Naive thymus-derived CD4-positive, alpha-beta T cell (primary cell): ENCODE results near the gene INTS2. TPM values are rescaled to one million over a fixed set of nuclear protein-coding genes. Genes with fewer than 3 reads are reported as not detected.
A peak's percentile ranks its signal among the peaks of the same experiment; 100 is the strongest.

Source experiments
- ATAC-seq: fragments of 150-1000 bp; cut with Tn5 transposase; 2 replicates; pipeline ENCODE4 v1.10.0; 2021; ENCODE audit warnings: mild to moderate bottlenecking, moderate library complexity
- CTCF ChIA-PET: fragments of 350-600 bp; sonication (Branson Sonifier 250); formaldehyde crosslinking; loops from one replicate; lab custom pipeline; 2021; ENCODE audit warnings: antibody characterized with exemption; lab: Charles Lee
- POLR2A ChIA-PET: fragments of 350-600 bp; sonication (Branson Sonifier 250); formaldehyde crosslinking; loops from one replicate; lab custom pipeline; 2021; ENCODE audit warnings: antibody characterized with exemption, inconsistent platforms; lab: Charles Lee
- DNase-seq, 9 donors: peaks; one replicate each; pipeline versions ENCODE4 v3.0.0 to v3.0.0-alpha.2; 2020 to 2022; ENCODE audit warnings: mixed read lengths in 1 of 9
- H3K27ac ChIP-seq: one replicate; pipeline ENCODE4 v1.7.0; 2013; ENCODE audit warnings: mild to moderate bottlenecking, low read depth, low read length, moderate library complexity
- H3K27me3 ChIP-seq, 2 donors: one replicate each; pipeline ENCODE4 v1.7.0; 2013; ENCODE audit warnings: low read length in 2 of 2, mild to moderate bottlenecking in 2 of 2, moderate library complexity in 2 of 2; ENCODE audit not compliant: control insufficient read depth in 2 of 2, insufficient read depth in 2 of 2
- H3K36me3 ChIP-seq, 3 experiments: 1 replicate in 2 of 3; 2 replicates in 1 of 3; pipeline ENCODE4 v1.7.0; 2013; ENCODE audit warnings: low read length in 3 of 3, mild to moderate bottlenecking in 3 of 3, moderate library complexity in 1 of 3; ENCODE audit not compliant: insufficient read depth in 3 of 3, control insufficient read depth in 2 of 3
- H3K4me1 ChIP-seq, 2 donors: one replicate each; pipeline ENCODE4 v1.7.0; 2013; ENCODE audit warnings: low read length in 2 of 2, mild to moderate bottlenecking in 2 of 2, moderate library complexity in 1 of 2; ENCODE audit not compliant: control insufficient read depth in 2 of 2, insufficient read depth in 2 of 2
- H3K4me3 ChIP-seq: 2 replicates; pipeline ENCODE4 v1.7.0; 2013; ENCODE audit warnings: mild to moderate bottlenecking, low read length
- H3K9me3 ChIP-seq, 3 experiments: 1 replicate in 2 of 3; 2 replicates in 1 of 3; pipeline ENCODE4 v1.7.0; 2013; ENCODE audit warnings: low read length in 3 of 3; ENCODE audit not compliant: control insufficient read depth in 2 of 3
- H3K27ac Mint-ChIP-seq, 9 donors: one replicate each; pipeline ENCODE4 v1.8.0; 2020 to 2022; ENCODE audit warnings: mixed read lengths in 9 of 9, mild to moderate bottlenecking in 8 of 9, moderate library complexity in 5 of 9, inconsistent platforms in 2 of 9
- H3K27me3 Mint-ChIP-seq, 5 donors: one replicate each; pipeline ENCODE4 v1.8.0; 2021 to 2022; ENCODE audit warnings: mixed read lengths in 5 of 5, mild to moderate bottlenecking in 1 of 5
- H3K36me3 Mint-ChIP-seq, 5 donors: one replicate each; pipeline ENCODE4 v1.8.0; 2020 to 2022; ENCODE audit warnings: mixed read lengths in 5 of 5, mild to moderate bottlenecking in 3 of 5, inconsistent platforms in 1 of 5
- H3K4me1 Mint-ChIP-seq, 7 donors: one replicate each; pipeline ENCODE4 v1.8.0; 2020 to 2022; ENCODE audit warnings: mixed read lengths in 7 of 7, mild to moderate bottlenecking in 3 of 7, inconsistent platforms in 1 of 7
- H3K4me3 Mint-ChIP-seq, 10 donors: one replicate each; pipeline ENCODE4 v1.8.0; 2020 to 2022; ENCODE audit warnings: mild to moderate bottlenecking in 10 of 10, mixed read lengths in 10 of 10, moderate library complexity in 6 of 10, inconsistent platforms in 2 of 10
- H3K9me3 Mint-ChIP-seq, 11 donors: one replicate each; pipeline ENCODE4 v1.8.0; 2020 to 2022; ENCODE audit warnings: mixed read lengths in 11 of 11, mild to moderate bottlenecking in 4 of 11, inconsistent platforms in 1 of 11, moderate library complexity in 1 of 11
- intact Hi-C, 2 donors: fragments of 100-400 bp; cut with micrococcal nuclease; formaldehyde crosslinking; loops; one replicate each; pipeline ENCODE4 v1.15.1; 2023
- polyA plus RNA-seq, 2 donors: library from polyadenylated mRNA; unstranded; fragments of 300-500 nt; fragmentation: Illumina TruSeq; gene quantifications; one replicate each; pipeline ENCODE4 v1.2.3, GENCODE V29; 2021
- total RNA-seq, 6 experiments: library from RNA in 5 of 6; stranded (reverse) in 5 of 6; gene quantifications; 1 replicate in 5 of 6; 2 replicates in 1 of 6; pipeline ENCODE4 v1.2.3 and lab custom pipeline; 2021 to 2026

The INTS2 gene
- total and polyA plus RNA-seq, 7 experiments from 2014 or later = 4.7 to 24.4 (median 16.1) TPM

DNA sequence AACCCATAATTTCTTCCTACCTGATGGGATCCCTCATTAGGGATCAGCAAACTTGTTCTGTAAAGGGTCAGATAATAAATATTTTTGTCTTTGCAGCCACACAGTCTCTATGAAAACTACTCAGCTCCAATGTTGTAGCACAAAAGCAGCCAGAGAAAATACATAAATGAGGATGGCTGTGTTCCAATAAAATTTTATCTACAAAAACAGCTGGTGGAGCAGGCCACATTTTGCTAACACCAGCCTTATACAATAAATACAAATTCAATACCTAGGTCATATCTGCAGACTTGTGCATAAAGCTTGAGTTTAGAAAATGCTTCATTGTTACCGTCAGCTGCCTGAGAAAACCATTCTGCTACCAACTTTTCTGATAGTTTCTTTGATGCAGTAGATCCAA lies 38.4 kb upstream of the INTS2 start:
- intact Hi-C loops = loop anchor here in 1 of 2 donors (5.0 kb wide), 1 partner anchor 101 kb away; the partner anchor contains the start of gene MED13
- Histone ChIP-seq H3K4me3 (no peak overlapping the region), H3K9me3 (no peaks in the 10 kb centered on the region), H3K36me3 (peaks cover 10 to 65% (median 21%) of the 10 kb centered on the region in 3 experiments), H3K4me1 (no peaks in the 10 kb centered on the region), H3K27me3 (no peaks in the 10 kb centered on the region), H3K27ac (no peak overlapping the region)
- no peak for ATAC-seq
- CTCF ChIA-PET = no interaction called here
- H3K36me3 Mint-ChIP-seq = peaks cover 0 to 23% (median 12%) of the 10 kb centered on the region in 5 donors
- no peak for DNase-seq
- H3K27me3 Mint-ChIP-seq = no peaks in the 10 kb centered on the region
- POLR2A ChIA-PET = no interaction called here
- H3K27ac Mint-ChIP-seq = peak overlapping the region in 2 of 9 donors; percentile 14 to 54
- no peak overlapping the region for H3K4me3 Mint-ChIP-seq
- H3K4me1 Mint-ChIP-seq = peaks cover 0 to 4% (median 0%) of the 10 kb centered on the region in 7 donors
- H3K9me3 Mint-ChIP-seq = no peaks in the 10 kb centered on the region

DNA sequence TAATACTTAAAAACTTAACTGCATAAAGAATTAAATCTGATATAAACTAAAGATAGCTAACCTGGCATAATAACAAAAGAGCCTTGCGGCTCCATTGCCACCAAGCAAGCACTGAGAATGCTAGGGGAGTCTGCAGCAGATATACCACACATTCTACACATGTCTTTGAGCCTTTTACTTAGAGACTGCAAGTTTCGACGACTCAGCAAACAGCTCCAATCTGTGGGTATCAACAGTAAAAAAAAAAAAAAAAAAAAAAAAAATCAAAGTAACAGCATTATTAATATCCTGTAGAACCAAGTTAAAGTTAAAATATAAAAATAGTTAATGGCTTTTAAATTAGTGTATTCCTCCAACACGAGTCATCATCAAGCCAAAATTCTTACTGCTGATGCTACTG lies 27.8 kb upstream of the INTS2 start:
- intact Hi-C loops = no loop called here
- H3K27me3 ChIP-seq = no peaks in the 10 kb centered on the region
- no peaks in the 10 kb centered on the region for H3K4me1 ChIP-seq
- Mint-ChIP-seq H3K36me3 (peaks cover 6 to 27% (median 18%) of the 10 kb centered on the region in 5 donors), H3K4me3 (no peak overlapping the region), H3K27ac (no peak overlapping the region), H3K4me1 (no peaks in the 10 kb centered on the region), H3K27me3 (no peaks in the 10 kb centered on the region), H3K9me3 (no peaks in the 10 kb centered on the region)
- POLR2A ChIA-PET = no interaction called here
- DNase-seq (no peak), ATAC-seq (no peak)
- CTCF ChIA-PET = no interaction called here
- H3K4me3 ChIP-seq = no peak overlapping the region
- no peak overlapping the region for H3K27ac ChIP-seq
- H3K9me3 ChIP-seq = no peaks in the 10 kb centered on the region
- H3K36me3 ChIP-seq = peaks cover 21 to 66% (median 22%) of the 10 kb centered on the region in 3 experiments

DNA sequence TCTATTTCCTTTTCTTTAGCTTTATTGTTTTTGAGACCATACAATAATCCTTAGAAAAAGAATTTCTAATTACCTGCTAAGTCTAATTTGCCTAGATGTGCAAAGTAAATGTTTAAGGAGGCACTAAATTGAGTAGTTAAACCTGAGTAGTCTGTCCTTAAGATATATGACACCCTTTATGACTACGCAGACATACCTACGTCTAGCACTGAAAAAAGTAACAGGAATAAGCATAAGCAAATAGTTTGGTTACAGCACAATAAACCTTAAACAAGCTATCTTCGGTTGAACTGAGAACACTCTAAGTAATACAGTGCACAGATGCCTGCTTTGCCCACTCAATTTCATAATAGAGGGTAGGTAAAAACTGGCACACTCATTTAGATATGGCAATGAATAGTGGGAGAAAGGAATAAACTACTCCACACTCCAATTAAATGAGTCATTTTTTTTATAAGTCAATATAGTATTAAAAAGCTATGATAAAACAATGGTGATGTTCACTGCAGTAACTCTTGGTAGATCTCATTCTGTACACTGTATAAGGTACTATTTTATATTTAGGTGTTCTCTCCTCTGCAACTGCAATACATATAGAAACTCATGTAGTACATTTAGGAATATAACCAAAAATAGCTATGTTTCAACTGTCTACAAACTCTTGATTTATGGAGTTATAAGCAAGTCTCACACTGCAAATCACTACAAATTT lies 19.7 kb upstream of the INTS2 start:
- Histone ChIP-seq H3K4me3 (no peak overlapping the region), H3K9me3 (no peaks in the 10 kb centered on the region), H3K4me1 (no peaks in the 10 kb centered on the region), H3K27me3 (no peaks in the 10 kb centered on the region), H3K27ac (no peak overlapping the region), H3K36me3 (peaks cover 18 to 55% (median 35%) of the 10 kb centered on the region in 3 experiments)
- intact Hi-C loops = no loop called here
- Mint-ChIP-seq H3K27ac (peak overlapping the region in 1 of 9 donors; percentile 25), H3K27me3 (no peaks in the 10 kb centered on the region), H3K36me3 (peaks cover 3 to 19% (median 11%) of the 10 kb centered on the region in 5 donors), H3K4me3 (no peak overlapping the region), H3K4me1 (peaks cover 0 to 5% (median 0%) of the 10 kb centered on the region in 7 donors), H3K9me3 (no peaks in the 10 kb centered on the region)
- ChIA-PET POLR2A (no interaction called here), CTCF (no interaction called here)
- DNase-seq (no peak), ATAC-seq (no peak)

DNA sequence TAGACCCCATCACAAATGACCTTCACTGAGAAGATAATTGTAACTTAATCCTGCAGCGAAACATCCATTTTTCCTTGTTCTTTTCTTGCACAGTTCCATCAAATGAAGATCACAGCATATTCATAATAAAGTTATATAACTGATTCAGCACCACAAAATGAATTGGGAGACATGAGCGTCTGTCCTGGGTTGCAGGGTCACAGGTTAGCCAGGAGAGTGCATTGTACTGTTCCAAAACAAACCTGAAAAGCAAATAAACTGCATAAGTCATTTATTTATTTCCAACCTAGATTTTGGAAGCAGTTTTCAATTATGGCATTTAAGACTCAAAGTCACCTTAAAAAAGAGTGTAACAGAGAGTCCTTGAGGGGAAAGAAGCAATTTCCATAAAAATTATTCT lies 18.6 kb upstream of the INTS2 start:
- H3K4me3 ChIP-seq = no peak overlapping the region
- peak overlapping the region in 2 of 9 donors; percentile 20 to 52 for H3K27ac Mint-ChIP-seq
- H3K4me3 Mint-ChIP-seq = no peak overlapping the region
- ChIA-PET POLR2A (no interaction called here), CTCF (no interaction called here)
- DNase-seq = no peak
- peaks cover 0 to 5% (median 0%) of the 10 kb centered on the region in 7 donors for H3K4me1 Mint-ChIP-seq
- no peak for ATAC-seq
- H3K27ac ChIP-seq = no peak overlapping the region
- H3K36me3 Mint-ChIP-seq = peaks cover 3 to 14% (median 6%) of the 10 kb centered on the region in 5 donors
- H3K9me3 Mint-ChIP-seq = no peaks in the 10 kb centered on the region
- intact Hi-C loops = no loop called here
- H3K36me3 ChIP-seq = peaks cover 18 to 55% (median 35%) of the 10 kb centered on the region in 3 experiments
- H3K27me3 ChIP-seq = no peaks in the 10 kb centered on the region
- no peaks in the 10 kb centered on the region for H3K4me1 ChIP-seq
- H3K27me3 Mint-ChIP-seq = no peaks in the 10 kb centered on the region
- no peaks in the 10 kb centered on the region for H3K9me3 ChIP-seq

DNA sequence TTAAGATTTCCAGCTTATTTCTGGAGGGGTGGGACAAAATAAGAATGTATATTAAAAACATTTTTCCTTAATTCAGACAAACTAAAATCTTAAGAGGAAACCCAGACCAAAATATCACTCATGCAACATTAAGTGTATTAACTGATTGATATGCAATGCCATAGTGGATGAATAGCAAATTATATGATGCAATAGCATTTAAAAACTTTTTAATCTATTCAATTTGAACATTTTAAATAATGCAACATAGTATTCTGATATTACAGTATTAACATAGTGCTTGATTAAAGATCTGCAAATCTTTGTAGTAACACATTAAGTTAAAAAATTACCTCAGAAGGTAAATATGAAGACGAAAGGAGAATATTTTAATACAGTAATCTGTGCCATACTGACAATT lies 15.3 kb upstream of the INTS2 start:
- Histone ChIP-seq H3K36me3 (peaks cover 13 to 33% (median 21%) of the 10 kb centered on the region in 3 experiments), H3K9me3 (no peaks in the 10 kb centered on the region), H3K27me3 (no peaks in the 10 kb centered on the region), H3K27ac (no peak overlapping the region), H3K4me1 (no peaks in the 10 kb centered on the region), H3K4me3 (no peak overlapping the region)
- H3K27ac Mint-ChIP-seq = peak overlapping the region in 1 of 9 donors; percentile 17
- intact Hi-C loops = no loop called here
- no peak overlapping the region for H3K4me3 Mint-ChIP-seq
- POLR2A ChIA-PET = no interaction called here
- no peaks in the 10 kb centered on the region for H3K9me3 Mint-ChIP-seq
- CTCF ChIA-PET = interaction anchor here (1.0 kb wide), 1 partner anchor 21 kb away, joined by 3 read pairs; no protein-coding TSS in a partner anchor
- H3K36me3 Mint-ChIP-seq = peaks cover under 1 to 18% (median 8%) of the 10 kb centered on the region in 5 donors
- DNase-seq (no peak), ATAC-seq (no peak)
- peaks cover 0 to 5% (median 0%) of the 10 kb centered on the region in 7 donors for H3K4me1 Mint-ChIP-seq
- H3K27me3 Mint-ChIP-seq = no peaks in the 10 kb centered on the region

DNA sequence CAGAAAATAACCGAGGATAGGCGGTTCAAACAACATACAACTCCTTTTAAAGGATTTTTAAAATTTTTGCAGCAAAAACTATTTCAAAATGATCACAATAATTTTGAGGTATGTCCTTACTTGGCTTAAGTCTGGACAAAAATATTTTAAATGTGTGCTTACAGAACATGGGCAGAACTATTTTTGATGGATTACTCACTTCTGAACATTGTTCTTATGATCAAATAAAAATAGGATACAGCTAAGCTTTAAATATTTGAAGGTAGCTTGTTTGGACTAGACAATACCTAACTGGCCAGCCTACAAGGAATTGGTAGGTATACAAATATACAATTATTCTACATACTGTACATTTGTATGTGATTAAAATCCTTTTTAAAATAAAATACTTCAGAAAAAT lies 14.3 kb upstream of the INTS2 start:
- Mint-ChIP-seq H3K4me1 (peaks cover 0 to 5% (median 0%) of the 10 kb centered on the region in 7 donors), H3K27ac (no peak overlapping the region), H3K4me3 (no peak overlapping the region), H3K27me3 (no peaks in the 10 kb centered on the region), H3K9me3 (no peaks in the 10 kb centered on the region), H3K36me3 (peaks cover 0 to 18% (median 8%) of the 10 kb centered on the region in 5 donors)
- DNase-seq = no peak
- peaks cover 5 to 24% (median 12%) of the 10 kb centered on the region in 3 experiments for H3K36me3 ChIP-seq
- no peak overlapping the region for H3K27ac ChIP-seq
- ChIA-PET POLR2A (no interaction called here), CTCF (no interaction called here)
- H3K4me3 ChIP-seq = no peak overlapping the region
- H3K9me3 ChIP-seq = no peaks in the 10 kb centered on the region
- no peaks in the 10 kb centered on the region for H3K4me1 ChIP-seq
- H3K27me3 ChIP-seq = no peaks in the 10 kb centered on the region
- no peak for ATAC-seq
- intact Hi-C loops = no loop called here
